Activated CD4-positive, alpha-beta T cell treated with anti-CD3 and anti-CD28 coated beads, Interleukin-2, Interleukin-6, amounts not matched to agents 100 ng/mL and 50 ng/mL, durations not matched to agents 16 hours and 8 hours (primary cell): ENCODE results near the gene FNIP2.
A peak's percentile ranks its signal among the peaks of the same experiment; 100 is the strongest.
"Not testable (repeated sequence)": the region's sequence is repeated elsewhere in the genome, so short reads cannot be mapped to it uniquely, and the experiment has no call there.

ENCODE experiments used
- DNase-seq: peaks from one replicate; pipeline ENCODE4 v3.0.0-alpha.2; 2020

The FNIP2 gene

DNA sequence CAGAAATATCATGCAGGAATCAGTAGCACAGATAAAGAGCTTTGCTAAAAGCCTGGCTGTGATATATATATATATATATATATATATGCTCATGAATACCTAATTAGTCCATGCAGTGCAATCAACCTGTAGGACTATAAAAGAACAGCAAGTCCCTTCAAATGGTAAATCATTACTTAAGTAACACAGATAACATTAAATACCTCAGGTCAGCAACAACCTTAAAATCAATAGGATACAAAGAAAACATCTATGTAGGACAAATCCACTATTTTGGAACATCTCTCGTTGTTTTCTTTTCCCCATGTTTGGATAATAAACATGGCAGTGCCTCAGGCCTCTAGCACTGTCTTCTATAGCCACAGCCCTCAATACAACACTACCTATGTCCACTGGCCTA, 106.6 kb downstream of the FNIP2 start:
- DNase-seq, result no peak

- DNase-seq, result no peak
These were observed 108.2 kb downstream of the FNIP2 start for GRCh38 chr4:158877069-158877468.

GRCh38 chr4:158882142-158882541, 113.3 kb downstream of the FNIP2 start:
- not testable (repeated sequence) for DNase-seq

DNA sequence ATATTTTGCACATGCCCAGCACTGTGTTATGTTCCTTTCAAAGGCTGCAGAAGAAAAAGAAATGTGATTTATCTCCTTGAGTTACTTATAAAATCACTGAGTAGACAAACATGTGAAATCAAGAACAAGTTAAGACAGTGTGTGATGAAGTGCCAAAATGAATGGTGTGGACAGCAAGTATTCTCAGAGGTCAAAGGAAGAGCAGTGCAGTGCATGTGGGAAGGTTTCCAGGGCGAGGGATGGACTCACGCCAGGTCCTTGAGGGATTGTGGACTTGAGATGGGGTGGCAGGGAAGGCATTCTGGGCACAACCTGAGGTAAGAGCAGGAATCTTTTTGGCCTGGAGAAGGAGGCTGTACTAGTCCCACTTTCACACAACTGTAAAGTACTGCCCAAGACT, 115.5 kb downstream of the FNIP2 start:
- DNase-seq, result no peak

GRCh38 chr4:158885564-158885963, 116.7 kb downstream of the FNIP2 start:
- DNase-seq, result no peak

DNA sequence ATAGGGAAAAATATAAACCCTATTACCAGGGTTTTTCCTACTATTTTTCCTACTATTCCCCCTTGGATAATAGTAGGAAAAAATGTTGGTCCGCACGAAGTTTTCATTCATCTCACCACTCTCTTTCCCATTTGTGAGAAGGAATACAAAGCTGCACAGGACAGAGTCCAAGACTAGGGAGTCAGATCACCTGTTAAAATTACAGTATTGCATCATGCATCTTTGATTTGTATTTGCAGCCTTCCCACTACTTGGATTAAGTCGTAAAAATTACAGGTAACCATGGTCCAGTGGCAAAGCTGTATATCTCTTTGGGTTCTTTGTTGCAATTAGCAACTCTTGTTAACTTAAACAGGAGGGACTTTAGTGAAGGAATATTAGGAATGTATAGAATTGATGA, 121.5 kb downstream of the FNIP2 start:
- no peak for DNase-seq

GRCh38 chr4:158891256-158891655, 122.4 kb downstream of the FNIP2 start:
- DNase-seq, result no peak

GRCh38 chr4:158894826-158895225, 126.0 kb downstream of the FNIP2 start:
- DNase-seq, result no peak

DNA sequence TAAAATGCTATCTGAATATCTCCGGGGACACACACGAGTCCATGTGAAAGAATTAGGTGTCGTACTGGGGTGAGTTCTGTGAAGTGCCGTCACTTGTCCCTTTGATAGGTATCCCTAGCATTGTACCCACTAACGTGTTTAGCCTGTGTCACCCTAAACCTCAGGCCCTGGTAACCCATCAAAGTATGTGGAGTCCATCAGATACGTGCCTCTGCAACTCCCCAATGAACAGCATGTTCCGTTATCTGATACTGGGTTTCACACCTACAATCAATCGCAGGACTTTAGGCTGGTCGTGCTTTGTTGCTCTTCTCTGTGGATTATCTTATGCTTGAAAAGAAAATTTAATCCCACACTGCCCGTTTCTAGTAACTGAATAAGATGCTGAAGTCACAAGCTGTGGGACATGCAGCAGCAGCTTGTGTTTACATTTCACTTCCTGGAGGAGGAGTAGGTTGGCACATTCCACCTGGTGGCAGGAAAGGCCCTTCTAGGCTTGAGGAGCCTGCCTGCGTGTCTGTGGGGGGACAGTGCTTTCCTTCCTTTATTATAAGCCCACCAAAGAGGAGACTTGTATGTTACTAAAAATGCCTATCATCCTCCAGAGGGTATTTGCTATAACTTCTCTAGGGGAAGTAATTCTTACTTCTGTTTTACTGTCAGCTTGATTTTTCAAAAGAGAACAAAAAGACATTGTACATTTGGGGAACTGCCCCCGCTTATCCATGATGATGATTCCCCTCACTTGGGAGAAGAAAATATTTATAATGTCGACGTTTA, 127.2 kb downstream of the FNIP2 start:
- no peak for DNase-seq

GRCh38 chr4:158896577-158897238, 127.9 kb downstream of the FNIP2 start:
- DNase-seq, result not testable (repeated sequence)

- not testable (repeated sequence) for DNase-seq
These were observed 131.6 kb downstream of the FNIP2 start for GRCh38 chr4:158900408-158900807.

DNA sequence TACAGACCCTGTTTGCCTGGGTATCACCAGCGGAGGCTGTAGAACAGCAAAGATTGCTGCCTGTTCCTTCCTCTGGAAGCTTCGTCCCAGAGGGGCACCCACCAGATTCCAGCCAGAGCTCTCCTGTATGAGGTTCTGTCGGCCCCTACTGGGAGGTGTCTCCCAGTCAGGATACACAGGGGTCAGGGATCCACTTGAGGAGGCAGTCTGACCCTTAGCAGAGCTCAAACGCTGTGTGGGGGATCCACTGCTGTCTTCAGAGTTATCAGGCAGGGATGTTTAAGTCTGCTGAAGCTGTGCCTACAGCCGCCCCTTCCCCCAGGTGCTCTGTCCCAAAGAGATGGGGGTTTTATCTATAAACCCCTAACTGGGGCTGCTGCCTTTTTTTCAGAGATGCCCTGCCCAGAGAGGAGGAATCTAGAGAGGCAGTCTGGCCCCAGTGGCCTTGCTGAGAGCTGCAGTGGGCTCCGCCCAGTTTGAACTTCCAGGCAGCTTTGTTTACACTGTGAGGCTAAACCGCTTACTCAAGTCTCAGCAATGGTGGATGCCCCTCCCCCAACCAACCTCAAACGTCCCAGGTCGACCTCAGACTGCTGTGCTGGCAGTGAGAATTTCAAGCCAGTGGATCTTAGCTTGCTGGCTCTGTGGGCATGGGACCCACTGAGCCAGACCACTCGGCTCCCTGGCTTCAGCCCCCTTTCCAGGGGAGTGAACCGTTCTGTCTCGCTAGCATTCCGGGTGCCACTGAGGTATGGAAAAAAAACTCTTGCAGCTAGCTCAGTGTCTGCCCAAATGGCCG, 133.7 kb downstream of the FNIP2 start:
- peak; percentile 48 for DNase-seq

GRCh38 chr4:158903079-158903456, 134.2 kb downstream of the FNIP2 start:
- DNase-seq, result no peak

DNA sequence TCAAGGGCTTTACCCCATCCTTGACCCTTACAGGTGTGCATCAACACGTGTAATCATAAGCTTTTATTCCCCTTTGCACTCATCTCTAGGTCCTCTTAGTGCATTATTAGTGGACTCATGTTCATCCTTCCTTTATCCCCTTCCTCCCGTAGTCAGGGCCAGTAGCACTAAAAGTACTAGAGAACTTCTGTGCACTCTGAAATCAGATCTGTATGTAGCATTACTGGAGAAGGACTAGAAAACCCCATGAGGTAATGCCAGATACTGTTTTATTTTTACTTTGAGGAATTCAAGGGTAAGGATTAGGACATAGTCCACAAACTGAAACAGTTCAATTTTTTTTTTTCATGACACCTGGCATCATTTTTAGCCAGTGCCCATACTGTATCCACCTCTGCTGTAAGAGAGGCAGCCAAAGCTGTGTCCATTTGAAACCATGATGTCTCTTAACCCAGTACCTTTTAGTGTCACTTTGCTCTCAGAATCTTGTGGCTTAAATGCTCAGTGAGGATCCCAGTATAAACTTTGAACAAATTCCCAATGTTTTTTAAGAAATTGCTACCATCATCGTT, 134.7 kb downstream of the FNIP2 start:
- DNase-seq, result no peak

DNA sequence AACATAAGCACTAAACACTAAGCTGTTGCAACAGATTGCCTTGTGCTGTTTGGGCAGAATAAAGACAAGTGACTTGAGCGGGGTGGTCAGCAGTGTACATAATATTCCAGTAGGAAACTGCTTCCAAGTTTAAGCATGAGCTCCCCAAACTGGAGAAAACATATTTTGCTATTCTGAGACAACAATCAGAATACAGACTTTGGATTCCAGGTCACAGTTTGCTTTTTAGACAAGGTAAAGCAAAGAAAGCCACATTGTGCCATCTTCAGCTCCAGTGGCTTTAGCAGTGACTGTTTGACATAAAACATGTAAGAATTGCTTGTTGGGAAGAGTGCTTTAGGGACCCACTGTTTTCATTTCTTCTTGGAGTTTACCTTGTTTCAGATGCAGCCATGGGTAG, 136.0 kb downstream of the FNIP2 start:
- DNase-seq, result no peak

- DNase-seq, result peak; percentile 30
These were observed 137.2 kb downstream of the FNIP2 start for GRCh38 chr4:158906073-158906472.

DNA sequence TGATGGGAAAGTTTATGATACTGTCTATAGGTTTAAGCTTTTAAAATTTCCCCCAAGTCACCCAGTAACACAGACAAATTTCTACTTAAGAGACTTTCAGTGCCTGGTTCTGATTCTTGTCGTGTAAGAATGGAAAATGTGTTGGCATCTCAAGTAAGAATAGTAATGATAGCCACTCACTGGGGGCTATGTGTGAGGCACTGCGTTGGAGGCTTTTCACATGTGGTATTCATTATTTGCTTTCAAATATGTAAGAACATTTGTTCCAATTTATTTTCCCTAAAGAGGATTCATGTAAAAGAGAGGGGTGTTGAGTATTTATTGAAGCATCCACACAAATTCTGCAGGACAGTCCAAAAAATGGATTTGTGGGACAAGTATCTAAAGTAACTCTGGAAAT, 143.6 kb downstream of the FNIP2 start:
- DNase-seq, result no peak

GRCh38 chr4:158912806-158913205, 144.0 kb downstream of the FNIP2 start:
- no peak for DNase-seq

GRCh38 chr4:158913766-158914165, 144.9 kb downstream of the FNIP2 start:
- DNase-seq, result no peak

- no peak for DNase-seq
These were observed 145.4 kb downstream of the FNIP2 start for GRCh38 chr4:158914218-158914617.

DNA sequence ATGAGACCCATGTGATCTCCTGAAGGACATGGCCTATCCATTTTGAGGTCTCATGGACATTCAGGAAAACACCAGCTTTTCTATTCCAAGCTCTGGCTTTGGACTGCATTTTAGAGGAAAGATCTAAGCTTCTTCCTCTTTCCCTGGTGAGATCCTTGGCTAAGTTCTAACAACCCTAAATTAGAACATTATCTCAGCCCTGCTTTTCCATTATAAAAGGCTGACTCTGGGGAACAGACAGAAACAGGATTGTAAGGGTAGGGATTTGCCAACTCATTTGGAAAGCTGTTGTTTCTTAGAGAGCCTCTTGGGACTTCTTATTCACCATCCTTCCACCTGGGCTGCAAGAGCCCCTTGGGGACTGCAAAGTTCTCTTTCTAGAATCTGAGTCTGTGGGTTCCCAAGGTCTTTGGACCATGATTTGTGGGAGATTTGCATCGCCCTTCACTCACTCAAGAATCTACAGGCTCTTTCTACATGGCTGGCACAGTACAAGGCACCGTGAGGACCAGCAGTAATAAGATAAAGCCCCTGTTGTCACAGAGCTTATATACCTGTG, 146.9 kb downstream of the FNIP2 start:
- DNase-seq, result no peak

GRCh38 chr4:158920452-158920996, 151.7 kb downstream of the FNIP2 start:
- not testable (repeated sequence) for DNase-seq

DNA sequence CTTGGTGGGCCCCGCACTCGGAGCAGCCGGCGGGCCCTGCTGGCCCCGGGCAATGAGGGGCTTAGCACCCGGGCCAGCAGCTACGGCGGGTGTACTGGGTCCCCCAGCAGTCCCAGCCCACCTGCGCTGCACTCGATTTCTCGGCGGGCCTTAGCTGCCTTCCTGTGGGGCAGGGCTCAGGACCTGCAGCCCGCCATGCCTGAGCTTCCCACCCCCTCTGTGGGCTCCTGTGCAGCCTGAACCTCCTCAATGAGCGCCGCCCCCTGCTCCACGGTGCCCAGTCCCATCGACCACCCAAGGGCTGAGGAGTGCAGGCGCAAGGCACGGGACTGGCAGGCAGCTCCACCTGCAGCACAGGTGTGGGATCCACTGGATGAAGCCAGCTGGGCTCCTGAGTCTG, 158.9 kb downstream of the FNIP2 start:
- not testable (repeated sequence) for DNase-seq
